NCI-H446 (cell line): ENCODE measurements around the gene TMEM9B.
A peak's percentile ranks its signal among the peaks of the same experiment; 100 is the strongest.

Source experiments
- DNase-seq, 2 experiments: peaks; one replicate each; lab custom pipeline; 2025; lab: John Stamatoyannopoulos, UW

Gene TMEM9B

DNA sequence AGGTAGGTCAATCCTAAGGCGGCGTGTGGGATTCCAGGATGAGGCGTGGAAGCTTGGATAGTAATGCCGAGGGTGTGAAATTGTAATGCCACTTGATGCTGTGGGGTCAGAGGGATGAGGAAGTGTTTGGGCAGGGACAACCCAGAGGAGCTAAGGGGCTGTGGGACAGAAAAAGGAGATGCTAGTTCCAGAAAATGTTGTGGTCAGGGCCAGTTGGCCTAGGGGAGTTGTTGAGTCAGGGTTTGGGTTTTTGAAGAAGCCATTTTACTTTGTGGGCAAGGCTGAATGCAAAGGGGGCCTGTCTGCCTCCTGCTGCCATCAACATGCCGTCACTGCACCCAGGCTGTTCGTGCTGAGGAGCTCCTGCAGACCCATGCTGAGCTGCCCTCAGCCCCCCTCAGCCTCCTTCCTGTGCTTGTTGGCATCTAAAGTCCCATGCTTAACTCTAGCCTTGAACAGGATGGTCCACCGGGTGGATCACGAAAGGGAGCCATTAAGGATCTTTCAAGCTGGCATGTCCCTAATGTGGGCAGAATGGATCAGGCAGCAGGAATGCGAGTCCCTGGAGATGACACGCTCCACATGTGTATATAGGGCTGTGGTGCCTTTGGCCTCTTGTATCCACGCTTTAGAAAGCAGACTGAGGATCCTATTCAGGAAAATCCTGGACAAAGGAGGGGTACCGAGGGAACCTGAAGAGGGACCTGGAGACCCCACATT, 33.6 kb downstream of the TMEM9B start:
- DNase-seq = no peak

DNA sequence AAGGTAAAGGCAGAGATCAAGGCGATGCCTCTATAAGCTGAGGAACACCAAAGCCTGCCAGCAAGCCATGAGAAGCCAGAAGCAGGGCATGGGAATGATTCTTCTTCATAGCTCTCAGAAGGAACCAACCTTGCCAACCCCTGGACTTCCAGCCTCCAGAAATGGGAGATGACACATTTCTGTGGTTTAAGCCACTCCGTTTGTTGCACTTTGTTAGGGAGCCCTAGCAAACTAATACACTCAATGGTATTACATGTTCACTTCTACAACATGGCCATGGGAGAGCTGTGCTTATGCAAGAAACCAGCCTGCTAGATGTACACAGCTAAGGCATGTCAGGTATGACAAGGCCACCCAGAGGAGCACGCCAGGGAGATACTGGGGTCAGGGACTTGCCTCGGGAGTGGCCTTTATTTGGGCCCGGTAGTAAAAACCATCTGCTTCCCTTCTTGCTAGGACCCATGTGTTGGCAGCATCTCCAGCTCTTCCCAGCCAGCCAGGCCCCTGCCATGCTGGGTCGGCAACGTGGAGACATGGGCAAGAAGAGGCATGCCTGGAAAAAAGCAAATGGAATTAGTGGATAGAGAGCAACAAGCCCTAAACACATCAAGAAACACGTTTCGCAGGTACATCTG, 35.1 kb downstream of the TMEM9B start:
- DNase-seq = no peak

DNA sequence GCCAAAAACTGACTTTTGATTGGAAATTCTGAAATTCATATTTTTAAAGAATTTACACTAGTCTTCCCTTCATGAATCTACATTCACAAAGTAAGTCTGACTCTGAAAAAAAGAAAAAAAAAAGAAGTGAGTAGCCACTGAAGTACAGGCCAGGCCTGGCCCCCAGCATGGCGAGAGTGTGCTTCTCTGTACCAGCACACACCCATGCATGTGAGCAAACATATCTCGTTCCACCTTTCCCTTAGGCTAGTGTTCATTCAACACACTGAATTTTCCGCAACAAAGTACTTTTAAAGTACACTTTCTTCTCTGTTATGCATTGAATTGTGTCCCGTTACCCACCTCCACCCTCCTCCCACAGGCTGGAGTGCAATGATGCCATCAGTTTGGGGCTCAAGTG, 36.0 kb downstream of the TMEM9B start:
- DNase-seq = no peak

DNA sequence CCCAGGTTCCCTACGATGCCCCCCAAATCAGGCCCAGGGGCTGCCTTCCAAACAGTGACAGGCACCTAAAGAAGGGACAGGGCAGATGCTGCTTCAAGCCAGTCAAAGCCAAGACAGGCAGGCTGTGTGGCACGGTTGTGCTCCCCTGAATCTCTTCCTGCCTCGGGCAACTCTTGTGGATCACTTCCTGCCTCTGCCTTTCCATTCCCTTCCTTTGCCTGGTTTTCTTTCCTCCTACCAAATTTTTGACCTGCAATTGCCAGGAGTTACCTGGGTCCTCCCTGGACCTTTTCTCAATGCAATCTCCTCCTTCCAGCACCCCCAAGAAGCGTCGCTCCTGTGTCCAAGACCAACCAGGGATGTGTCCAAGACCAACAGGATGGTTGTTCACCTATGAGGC, 37.0 kb downstream of the TMEM9B start:
- DNase-seq = no peak

DNA sequence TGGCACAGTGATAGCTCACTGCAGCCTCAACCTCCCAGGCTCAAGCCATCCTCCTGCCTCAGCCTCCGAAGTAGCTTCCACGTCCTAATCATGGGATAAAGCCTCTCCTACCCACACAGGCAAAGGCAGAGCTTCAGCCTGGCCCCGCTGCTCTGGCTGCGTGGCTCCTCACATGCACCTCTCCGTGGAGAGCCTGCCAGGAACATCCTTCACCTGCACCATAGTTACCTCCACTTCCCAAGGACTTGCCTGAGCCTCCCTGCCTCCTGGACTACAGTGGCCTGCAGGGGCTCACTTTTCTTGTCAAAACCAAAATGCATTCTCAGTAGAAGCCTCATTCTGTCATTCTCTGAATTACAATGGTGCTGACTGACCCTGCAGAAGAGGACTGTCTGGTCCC, 38.0 kb downstream of the TMEM9B start:
- DNase-seq = no peak

DNA sequence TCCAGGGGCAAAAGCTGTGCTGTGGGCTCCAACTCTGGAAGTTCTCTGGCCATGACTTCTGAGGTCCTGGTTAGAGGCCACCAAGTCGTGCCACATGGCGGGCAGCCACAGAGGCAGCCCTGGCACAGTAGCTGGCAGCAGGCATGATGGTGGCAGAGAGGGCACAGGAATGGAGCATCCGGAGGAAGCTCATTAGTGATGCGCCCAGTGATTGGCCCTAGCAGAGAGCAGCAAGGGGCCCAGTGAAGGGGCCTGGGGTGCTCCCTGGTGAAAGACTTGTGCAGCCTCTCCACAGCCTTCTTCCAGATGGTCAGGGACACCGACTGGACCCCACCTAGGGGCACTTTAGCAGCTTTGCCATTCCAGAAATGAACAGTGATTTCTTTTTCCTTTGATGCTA, 38.5 kb downstream of the TMEM9B start:
- DNase-seq = no peak

DNA sequence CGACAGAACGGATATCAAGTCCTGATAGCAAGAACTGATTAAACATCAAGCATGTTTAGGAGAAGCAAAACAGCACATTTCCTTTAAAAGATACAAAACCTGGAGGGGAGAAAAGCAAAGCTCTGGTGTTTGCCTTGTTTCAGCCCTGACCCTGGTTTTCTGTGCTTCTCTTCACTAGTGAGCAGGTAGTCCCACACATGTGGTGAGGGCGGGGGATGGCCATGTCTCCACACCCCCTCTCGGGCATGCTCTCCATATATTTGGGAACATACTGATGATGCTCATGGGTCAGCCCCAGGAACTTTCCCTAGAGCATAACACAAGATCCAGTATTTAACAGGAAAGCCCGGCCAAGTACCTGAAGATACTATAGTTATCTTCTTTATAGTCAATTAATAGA, 41.6 kb downstream of the TMEM9B start:
- no peak for DNase-seq

DNA sequence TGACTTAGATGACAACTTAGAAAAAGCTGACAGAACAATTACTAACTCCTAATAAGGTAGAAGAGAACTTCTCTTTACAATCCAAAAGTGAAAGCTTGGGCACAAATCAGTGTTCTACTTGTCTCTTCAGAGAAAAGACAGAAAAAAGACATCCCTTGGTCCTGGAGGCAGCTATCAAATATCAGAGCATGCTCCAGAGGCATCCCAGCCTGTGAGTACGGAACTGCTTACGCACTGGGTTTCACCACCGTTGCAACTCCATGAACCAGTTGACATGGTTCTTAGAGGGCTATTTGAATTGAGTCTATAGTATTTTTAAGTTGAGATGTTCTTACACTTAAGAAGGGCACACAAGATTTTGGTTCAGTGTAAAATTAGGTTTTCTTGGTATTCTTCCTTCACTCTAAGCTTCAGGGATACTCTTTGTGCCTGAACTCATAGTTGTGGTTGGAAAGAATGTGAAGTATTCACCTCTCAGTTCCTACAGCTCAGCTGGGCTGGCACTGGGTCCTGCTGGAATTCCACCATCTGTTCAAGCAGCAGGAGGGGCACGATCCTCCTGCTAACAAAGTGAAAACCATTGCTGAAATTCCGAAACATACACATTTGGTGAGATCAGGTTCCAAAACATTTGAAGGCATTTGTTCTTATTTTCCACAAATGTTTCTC, 47.0 kb downstream of the TMEM9B start:
- DNase-seq = peak in 1 of 2 experiments; percentile 44

DNA sequence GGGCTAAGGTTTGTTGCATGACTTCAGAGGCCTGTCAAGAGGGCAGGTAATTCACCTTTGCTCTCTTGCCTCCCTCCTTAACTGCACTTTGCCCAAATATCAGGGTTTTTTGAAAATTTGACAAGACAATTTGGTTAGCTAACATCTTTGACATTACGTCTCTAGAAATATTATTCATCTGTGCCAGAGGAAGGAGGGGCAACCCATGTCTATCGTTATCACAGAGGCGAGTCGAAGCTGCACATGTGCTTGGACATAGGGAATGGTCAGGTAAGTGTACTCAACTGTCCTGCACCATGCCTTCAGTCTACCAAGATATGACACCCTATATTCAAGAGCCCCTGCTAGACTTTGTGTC, 49.6 kb downstream of the TMEM9B start:
- DNase-seq = no peak

DNA sequence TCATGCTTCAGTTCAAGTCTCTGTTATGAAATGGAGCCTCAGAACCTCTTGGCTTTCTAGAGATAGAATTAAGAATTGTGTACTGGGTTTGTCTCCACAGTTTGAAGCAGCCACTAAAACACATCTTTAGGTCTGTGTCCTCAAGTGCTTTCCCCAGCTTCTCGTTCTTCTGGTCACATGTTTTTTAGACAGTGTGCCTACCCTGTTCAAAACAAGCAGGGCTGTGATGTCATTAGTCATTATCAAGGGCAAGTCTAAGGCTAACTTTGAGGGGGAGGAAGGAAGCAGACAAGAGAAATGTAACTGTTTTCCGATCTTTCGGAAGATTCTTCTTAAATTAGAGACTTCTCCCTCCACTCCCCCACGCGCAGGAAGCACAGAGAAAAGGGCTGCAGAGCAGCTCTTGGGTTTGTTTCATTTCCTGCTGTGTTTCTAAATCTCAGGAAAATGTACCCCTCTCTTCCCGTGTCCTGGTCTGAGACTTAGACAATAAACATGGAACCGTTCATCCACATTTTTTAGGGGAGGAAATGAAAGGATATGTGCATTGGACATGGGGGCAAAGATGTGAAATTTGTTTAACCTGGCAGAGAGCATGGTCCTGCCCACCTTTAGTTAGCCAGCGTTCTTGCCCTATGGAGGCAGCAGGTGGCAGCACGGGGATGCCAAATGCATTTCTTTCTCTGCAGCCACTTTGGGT, 50.1 kb downstream of the TMEM9B start:
- DNase-seq = peak; percentile 23 to 52

DNA sequence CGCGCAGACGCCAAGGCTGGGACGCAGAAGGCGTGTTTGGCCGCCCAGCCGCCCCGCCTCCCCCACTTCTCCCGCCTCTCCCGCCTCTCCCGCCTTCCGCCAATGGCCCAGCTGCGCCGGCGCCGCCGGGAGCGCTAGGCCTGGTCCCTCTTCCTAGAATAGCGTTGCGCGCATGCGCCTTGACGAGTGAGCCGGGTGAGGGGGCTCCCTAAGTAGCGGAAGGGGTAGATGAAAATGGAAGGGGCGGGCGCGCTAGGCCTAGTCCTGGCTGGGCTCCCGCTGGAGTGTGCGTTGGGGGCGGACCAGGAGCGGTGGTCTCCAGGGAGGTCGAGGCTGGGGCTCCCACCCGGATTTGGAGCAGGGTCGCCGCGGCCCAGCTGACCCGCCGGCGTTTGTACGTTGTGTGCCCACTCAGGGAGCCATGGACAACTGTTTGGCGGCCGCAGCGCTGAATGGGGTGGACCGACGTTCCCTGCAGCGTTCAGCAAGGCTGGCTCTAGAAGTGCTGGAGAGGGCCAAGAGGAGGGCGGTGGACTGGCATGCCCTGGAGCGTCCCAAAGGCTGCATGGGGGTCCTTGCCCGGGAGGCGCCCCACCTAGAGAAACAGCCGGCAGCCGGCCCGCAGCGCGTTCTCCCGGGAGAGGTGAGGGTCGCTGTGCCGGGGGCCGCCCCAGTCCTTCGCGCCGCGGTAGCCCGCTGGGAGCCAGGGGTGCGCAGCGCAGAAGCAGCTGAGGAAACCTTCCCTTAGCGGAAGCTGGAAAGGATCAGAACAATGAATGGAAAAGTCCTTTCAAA, 53.0 kb downstream of the TMEM9B start, which contains the start of gene AKIP1:
Gene AKIP1 (plus strand): TSS at position 161 of the 795 bp plus-strand sequence. CDS start 261 bp downstream, at position 422.
- DNase-seq = peak; percentile 98 to 99

DNA sequence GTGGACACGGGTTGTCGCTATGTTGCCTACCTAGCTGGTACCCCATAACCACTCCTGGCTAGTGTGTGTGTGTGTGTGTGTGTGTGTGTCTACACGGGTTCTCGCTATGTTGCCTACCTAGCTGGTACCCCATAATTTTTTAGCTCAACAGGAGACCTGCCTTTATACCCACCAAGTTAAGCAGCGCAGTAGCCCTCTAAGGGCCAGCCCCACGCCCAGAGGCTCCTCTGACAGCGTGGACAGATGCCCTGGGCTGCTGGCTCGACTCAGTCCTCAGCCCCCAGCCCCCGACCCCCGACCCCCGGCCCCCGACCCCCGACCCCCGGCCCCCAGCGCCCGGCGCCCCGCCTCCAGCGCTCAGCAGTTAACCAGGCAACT, 53.6 kb downstream of the TMEM9B start:
- no peak for DNase-seq

DNA sequence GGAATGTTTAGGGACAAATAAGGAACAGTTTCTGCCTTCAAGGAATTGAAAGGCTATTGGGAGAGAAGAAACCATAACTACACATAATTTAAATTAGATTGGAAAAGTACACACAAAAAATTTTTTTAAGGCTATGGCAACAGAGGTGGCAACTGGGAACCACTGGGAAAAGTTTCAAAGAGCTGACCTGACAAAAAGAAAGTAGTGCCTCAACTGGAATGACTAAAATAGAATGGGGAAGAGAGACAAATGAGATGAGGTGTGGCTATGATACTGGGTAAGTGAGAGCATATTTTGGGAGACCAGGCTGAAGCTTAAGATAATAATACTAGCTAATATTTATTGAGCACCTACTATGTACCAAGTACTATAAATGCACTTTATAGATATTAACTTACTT, 56.1 kb downstream of the TMEM9B start:
- DNase-seq = no peak

DNA sequence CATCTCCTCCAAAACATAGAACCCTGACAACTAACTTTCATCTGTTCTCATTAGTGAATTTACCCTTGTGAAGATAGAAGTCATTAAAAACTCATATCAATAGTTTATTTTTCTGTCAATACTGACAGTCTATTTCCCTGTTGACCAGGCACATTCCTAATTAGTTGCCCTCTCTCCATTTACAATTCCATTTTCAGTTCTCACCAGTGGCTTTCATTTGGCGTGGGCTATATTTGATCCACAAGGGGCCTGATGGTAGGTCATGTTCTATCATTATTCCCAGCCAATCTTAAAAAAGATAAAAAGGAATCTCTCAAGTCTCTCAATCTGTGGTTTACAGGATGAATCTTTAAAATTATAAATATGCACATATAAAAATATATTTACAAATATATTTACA, 57.1 kb downstream of the TMEM9B start:
- DNase-seq = no peak

DNA sequence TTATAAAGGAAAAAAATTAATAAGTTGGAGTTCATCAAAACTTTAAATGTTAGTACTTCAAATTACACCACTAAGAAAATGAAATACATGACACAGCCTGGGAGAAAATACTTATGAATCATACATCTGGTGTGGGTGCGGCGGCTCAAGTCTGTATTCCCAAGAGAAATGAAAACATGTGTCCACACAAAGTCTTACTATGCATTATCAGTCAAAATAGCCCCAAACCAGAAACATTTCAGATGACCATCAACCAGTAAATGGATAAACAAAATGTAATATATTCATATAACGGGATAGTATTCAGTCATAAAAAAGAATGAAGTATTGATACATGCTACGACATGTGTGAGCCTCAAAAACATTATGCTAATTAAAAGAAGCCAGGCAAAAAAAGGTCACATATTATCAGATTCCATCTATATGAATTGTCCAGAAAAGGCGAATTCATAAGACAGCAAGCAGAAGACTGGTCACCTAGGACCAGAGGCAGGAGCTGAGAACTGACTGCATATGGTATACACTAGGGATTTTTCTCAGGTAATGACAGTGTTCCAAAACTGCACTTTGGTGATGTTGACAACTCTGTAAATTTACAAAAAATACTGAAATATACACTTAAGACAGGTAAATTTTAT, 58.6 kb downstream of the TMEM9B start:
- DNase-seq = no peak

DNA sequence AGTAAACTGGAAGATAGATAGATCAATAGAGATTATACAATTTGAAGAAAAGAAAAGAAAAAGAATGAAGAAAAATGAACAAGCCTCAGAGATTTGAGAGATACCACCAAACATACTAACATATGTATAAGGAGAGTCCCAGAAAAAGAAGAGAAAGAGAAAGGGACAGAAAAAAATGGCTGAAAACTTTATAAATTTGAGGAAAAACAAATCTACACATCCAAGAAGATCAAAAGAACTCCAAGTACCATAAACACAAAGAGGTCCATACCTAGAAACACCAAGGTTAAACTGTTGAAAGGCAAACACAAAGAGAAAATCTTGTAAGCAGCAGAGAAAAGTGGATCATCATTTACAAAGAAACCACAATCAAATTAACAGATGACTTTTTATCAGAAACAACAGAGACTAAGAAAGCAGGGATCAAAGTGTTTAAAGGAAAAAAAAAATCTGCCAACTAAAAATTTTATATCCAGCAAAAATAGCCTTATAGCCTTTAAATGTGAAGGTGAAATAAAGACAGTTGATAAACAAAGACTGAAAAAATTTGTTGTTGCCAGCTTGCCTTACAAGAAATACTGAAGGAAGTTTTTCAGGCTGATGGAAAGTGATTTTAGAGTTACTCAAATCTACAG, 65.0 kb downstream of the TMEM9B start:
- no peak for DNase-seq
